Erythroblast (primary cell): ENCODE data around the gene PACS1.

Source experiments
- GATA1 ChIP-seq: IDR thresholded peaks from 2 replicates; pipeline ENCODE4 v1.6.1; 2011; ENCODE audit warnings: low read depth, mild to moderate bottlenecking, control low read depth, low read length, moderate library complexity
- POLR2A ChIP-seq: IDR thresholded peaks from 2 replicates; pipeline ENCODE4 v1.6.1; 2011; ENCODE audit warnings: mild to moderate bottlenecking, low read length

- TF ChIP-seq POLR2A (no peak), GATA1 (no peak)
Observed at GRCh38 chr11:66284526-66285078, 214.5 kb downstream of the PACS1 start.
